Fibroblast of skin of scalp (primary cell): Measurements from ENCODE around the gene ZNF516.

ENCODE experiments used
- DNase-seq: peaks from one replicate; pipeline ENCODE4 v3.0.0-alpha.2; 2013

The ZNF516 gene

DNA sequence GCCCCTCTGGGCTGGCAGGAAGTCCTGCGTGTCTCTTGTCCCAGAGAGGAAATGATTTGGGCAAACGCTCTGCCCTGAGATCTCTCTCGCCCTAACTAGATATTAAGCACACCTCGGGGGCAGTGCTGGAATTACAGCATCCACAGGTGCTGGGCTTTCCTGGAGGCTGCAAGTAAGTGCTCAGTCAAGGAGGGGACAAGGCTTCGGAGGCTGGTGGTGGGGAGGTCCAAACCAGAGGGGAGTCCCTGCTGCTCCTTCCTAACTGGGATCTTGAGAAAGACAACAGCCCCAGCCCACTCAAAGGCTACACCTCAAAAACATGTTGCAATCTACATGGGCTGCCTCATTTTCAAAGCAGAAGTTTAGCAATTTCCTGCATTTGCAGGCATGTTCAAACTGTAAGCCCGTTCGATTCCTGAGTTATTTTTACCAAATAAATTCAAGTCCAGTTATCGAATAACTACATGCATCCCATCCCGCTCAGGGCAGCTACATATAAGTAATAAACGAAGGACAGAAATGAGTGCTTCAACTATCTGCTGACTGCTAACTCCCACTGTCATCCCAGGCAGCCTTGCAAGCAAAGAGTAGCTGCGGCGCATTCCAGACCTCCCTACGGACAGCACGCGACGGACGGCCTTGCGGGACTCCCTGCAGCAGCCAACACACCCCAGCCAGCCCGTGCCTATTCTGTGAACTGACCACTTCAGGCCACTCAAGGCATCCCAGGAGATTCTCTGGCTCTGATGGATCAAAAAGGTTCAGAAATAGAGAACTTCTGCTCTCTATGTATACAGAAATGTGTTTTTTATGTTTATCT, 27.5 kb downstream of the ZNF516 start:
- DNase-seq: peak; percentile 46

DNA sequence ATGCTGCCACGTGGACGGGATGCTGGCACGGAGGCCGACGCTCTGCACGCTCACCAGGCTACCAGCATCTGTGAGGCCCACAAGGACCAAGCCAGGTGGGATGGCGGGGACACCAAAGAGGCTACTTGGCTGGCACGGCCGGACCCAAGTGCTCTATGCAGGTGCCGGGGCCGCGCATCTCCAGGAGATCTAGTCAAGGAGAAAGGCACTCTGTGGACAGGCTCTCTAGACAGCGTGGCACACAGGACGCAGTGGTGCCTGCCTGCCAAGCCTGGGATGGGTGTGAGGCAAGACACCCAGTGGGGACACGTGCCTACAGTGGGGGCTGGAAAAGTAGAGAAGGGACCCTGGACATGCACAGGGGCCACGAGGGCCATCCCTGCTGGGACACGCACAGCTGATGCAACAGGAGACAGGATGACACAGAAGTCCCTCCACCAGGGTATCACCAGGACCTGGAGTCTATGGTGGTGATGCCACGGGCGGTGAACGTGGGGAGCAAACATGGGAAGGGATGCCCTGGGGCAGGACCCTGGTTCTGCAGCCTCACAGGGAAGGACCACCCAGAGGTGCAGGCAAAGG, 28.5 kb downstream of the ZNF516 start:
- DNase-seq: no peak

GRCh38 chr18:76465630-76466409, 29.2 kb downstream of the ZNF516 start:
- no peak for DNase-seq

DNA sequence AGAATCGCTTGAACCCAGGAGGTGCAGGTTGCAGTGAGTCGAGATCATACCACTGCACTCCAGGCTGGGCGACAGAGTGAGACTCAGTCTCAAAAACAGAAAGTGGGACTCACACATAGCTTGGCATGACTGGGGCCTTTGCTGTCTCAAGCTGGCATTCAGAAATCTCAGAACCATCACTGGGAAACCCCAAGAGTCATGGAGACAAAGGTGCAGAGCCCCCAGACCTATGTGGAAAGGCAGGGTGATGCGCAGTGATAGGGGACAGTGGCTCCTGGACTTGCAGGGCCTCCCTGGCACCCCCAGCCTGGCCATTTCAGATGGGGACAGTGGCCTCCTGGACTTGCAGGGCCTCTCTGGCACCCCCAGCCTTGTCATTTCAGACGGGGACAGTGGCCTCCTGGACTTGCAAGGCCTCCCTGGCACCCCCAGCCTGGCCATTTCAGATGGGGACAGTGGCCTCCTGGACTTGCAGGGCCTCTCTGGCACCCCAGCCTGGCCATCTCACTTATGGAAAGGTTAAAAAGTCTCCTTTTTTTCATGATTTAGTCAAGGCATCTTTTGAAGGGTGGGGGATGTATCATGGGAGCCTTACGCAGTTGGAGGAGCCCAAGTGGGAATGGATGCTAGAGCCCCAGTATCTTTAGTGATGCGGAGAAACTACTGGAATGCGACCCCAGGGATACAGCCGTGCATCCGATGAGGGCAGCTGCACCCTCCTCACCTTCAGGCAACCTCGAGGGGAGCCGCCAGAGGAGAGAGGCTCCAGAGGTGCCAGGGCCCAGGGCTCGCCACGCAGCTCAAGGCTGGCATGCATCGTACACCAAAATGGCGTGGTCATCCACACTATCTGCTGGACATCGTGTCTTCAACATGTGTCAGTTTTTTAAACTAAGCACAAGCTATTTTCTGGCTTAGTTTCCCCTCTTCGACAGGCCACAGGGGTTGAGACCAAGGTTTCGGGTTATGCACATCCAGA, 30.5 kb downstream of the ZNF516 start:
- DNase-seq: no peak

- DNase-seq: no peak
Measured at GRCh38 chr18:76463872-76464271, 31.2 kb downstream of the ZNF516 start.

DNA sequence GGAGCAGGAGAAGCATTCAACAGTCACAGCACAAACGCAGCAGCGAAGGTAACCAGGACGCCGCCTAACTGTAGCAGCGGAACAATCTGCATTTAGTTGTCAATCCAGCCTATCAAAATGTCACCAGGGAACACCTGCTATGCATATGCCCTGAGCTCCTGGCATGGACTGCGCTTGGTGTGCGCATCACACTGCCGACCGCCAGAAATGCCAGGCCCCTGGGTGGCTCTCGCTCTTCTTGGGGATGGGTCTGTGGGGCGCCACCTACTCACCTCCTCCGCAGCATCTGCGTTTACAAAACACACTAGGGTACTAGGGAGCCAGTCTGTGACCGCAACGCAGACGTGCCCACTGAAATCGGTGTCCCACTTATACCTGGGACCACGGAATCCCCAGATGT, 31.7 kb downstream of the ZNF516 start:
- no peak for DNase-seq

DNA sequence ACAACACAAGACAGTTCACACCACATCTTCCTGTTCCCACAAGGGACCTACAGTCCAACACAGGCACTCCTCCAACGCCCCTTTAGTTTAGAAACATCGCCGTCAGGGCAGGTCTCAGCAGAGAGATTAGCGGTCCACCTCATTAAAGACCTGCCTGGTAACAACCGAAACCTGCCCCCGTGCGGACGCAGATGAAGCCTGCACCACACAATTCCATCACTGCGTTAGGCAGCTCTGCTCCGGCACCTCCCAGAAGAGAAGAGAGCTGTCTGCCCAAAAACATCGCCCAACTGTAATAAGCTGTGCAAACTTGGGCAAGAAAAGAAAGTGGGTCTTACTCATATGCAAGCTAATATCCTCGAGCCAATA, 32.7 kb downstream of the ZNF516 start:
- no peak for DNase-seq

- no peak for DNase-seq
Measured at GRCh38 chr18:76461692-76462325, 33.2 kb downstream of the ZNF516 start.

DNA sequence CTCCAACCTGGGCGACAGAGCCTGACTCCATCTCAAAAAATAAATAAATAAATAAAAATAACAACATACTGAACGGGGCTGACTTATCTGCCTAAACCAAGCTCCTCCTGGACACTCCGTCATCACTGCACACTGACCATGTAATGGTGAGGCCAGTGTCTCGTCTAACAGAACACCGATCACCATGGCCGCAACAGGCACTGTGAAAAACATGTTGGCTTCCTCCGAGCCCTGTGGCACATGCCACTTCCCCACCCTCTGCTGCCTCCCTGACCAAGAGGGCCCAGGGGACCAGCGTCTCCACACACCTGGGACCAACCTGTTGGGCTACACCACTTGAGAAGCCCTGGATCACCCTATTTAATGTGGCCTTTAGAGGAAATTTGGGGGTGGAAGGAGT, 33.9 kb downstream of the ZNF516 start:
- DNase-seq: no peak

GRCh38 chr18:76460482-76460881, 34.6 kb downstream of the ZNF516 start:
- DNase-seq: no peak

- peak; percentile 99 for DNase-seq
Measured at GRCh38 chr18:76459687-76460350, 35.2 kb downstream of the ZNF516 start.

DNA sequence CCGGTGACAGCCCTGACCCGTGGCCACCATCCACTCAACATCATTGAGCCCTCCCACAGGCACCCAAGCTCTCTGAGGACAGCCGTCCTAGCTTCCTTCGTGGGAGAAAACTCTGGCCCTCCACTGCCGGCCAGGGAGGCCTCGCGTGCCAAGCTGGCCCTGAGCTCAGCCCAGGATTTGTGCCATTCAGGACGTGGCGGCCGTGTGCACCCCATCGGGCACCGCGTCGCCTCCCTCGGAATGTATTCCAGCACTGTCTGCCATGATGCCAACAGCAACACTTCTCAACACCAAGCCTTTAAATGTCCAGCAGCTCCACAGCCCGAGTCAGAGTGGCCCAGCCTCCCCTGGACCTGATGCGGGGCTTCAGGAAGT, 35.7 kb downstream of the ZNF516 start:
- DNase-seq: no peak

DNA sequence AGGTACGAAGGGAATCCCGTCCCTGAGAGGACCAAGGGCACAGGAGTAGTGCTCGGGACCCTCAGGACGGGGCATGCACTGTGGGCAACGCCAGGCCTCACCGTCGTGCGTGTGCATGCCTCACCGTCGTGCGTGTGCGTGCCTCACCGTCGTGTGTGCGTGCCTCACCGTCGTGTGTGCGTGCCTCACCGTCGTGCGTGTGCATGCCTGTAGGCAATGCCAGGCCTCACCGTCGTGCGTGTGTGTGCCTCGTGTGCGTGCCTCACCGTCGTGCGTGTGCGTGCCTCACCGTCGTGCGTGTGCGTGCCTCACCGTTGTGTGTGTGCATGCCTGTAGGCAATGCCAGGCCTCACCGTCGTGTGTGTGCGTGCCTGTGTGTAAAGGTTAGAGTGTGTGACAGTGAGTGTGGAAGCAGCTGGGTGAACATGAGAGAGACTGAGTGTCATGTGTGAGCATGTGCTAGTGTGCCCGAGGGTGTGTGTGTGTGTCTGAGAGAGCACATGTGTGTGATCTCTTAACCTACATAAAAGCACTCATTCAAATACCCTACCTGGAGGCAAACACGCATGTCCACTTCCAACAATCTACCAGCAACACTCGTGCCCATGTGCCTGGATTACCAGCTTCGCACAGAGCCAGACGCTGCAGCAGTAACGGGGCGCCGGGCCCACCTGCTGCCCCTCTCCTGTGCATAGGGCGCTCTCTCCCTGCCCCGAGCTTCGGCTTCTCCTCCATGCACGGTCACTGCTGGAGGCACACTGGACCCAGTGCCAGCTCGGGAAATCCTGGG, 36.3 kb downstream of the ZNF516 start:
- no peak for DNase-seq

- no peak for DNase-seq
Measured at GRCh38 chr18:76457957-76458356, 37.1 kb downstream of the ZNF516 start.

DNA sequence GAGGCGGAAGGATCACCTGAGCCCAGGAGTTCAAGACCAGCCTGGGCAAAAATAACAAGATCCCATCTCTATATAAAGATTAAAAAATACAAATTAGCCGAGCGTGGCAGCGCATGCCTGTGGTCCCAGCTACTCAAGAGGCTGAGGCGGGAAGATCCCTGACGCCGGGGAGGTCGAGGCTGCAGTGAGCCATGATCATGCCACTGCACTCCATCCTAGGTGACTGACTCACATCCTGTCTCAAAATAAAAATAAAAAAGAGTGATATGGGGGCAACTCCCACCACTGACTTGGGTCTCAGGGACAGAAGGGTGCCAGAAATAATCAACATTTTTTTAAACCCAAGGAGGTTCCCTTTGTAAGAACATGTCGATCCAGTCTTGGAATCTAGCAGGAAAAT, 37.6 kb downstream of the ZNF516 start:
- no peak for DNase-seq

DNA sequence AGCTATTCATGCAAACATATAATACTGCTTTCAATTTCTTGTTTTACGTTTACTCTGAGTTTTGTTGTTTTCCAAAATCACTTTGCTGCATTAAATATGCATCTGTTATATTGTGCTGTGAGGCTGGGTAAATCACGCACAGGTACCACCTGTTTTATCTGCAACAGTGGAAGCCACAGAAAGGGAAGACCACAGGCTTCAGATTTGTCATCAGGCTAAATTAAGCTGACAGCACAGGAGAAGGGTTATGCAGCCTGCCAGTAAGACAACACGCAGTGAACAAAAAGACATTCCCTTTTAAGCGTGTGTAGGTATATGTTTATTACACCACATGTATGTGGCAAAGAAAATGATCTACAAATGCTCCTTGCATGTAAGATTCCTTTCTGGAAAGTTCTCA, 38.2 kb downstream of the ZNF516 start:
- DNase-seq: no peak

GRCh38 chr18:76456018-76456750, 38.9 kb downstream of the ZNF516 start:
- DNase-seq: no peak

- DNase-seq: no peak
Measured at GRCh38 chr18:76455003-76455676, 39.9 kb downstream of the ZNF516 start.

DNA sequence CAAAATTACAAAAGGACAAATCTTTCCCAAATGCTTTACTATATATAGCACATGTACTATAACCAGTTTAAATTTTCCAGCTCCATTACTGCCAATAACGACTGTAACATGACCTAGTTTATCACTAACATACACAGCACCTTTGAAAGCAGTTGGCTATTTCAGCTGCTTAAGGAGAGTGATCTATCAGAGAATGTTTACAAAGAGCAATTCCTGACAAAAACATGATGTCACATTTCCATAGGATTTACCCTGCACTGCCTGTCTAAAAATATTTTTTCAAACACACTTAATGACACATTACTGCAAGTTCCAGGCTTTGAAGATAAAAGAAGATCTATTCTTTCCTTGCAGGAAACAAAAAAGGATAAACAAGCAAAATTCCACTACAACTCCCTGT, 40.6 kb downstream of the ZNF516 start:
- no peak for DNase-seq
